ENCODE results near the gene MYBPHL. TPM values are rescaled to one million over a fixed set of nuclear protein-coding genes. Genes with fewer than 3 reads are reported as not detected.

MYBPHL gene
- total and polyA plus RNA-seq, 2 experiments from 2014 or later = 3.6 to 7.4 TPM

- TF ChIP-seq EZH2phosphoT487 (IDR thresholded peaks at IDR 0.05; ENCODE audit: low read depth, severe bottlenecking, unreplicated experiment) (no peak), EZH2 (IDR thresholded peaks at IDR 0.05; ENCODE audit: borderline replicate concordance) (no peak), CTCF (IDR thresholded peaks at IDR 0.05; ENCODE audit: poor library complexity) (no peak)
- 50% methylated on average over 5 of the region's 5 CpGs for WGBS (ENCODE audit: low lambda C conversion rate, missing lambda C conversion rate)
Observed at GRCh38 chr1:109243221-109243620, 63.6 kb downstream of the MYBPHL start.

GRCh38 chr1:109242387-109242786, 64.4 kb downstream of the MYBPHL start:
- TF ChIP-seq EZH2 (IDR thresholded peaks at IDR 0.05; ENCODE audit: borderline replicate concordance) = no peak
- no peak for TF ChIP-seq EZH2phosphoT487 (IDR thresholded peaks at IDR 0.05; ENCODE audit: low read depth, severe bottlenecking, unreplicated experiment)
- no peak for TF ChIP-seq CTCF (IDR thresholded peaks at IDR 0.05; ENCODE audit: poor library complexity)
- H3K4me2 ChIP-seq = no peak overlapping the region
- DNase-seq (ENCODE audit: low spot score) = no peak
- no peaks in the 10 kb centered on the region for H3K9me2 ChIP-seq (replicated peaks; ENCODE audit: insufficient read depth)
- no peaks in the 10 kb centered on the region for H4K20me1 ChIP-seq (ENCODE audit: insufficient read depth, poor library complexity, severe bottlenecking)
- no peak overlapping the region for H3K27ac ChIP-seq
- no peaks in the 10 kb centered on the region for H3K9me3 ChIP-seq (ENCODE audit: low read depth)
- no peaks in the 10 kb centered on the region for H3K27me3 ChIP-seq
- 86% methylated on average over 7 of the region's 7 CpGs for WGBS (ENCODE audit: low lambda C conversion rate, missing lambda C conversion rate)
- no peak overlapping the region for H2AFZ ChIP-seq
- H3K79me2 ChIP-seq = no peaks in the 10 kb centered on the region
- H3K36me3 ChIP-seq (replicated peaks; ENCODE audit: insufficient read depth, low read depth) = no peaks in the 10 kb centered on the region
- peaks cover 12% of the 10 kb centered on the region for H3K4me1 ChIP-seq (ENCODE audit: insufficient read depth)
- H3K4me3 ChIP-seq = no peak overlapping the region

More at GRCh38 chr1:109243221-109243620, 63.6 kb downstream of the MYBPHL start:
- DNase-seq (ENCODE audit: low spot score) = no peak
- Histone ChIP-seq H2AFZ (no peak overlapping the region), H3K9me3 (ENCODE audit: low read depth) (no peaks in the 10 kb centered on the region), H3K27ac (no peak overlapping the region), H3K27me3 (no peaks in the 10 kb centered on the region), H3K4me3 (no peak overlapping the region), H3K9me2 (replicated peaks; ENCODE audit: insufficient read depth) (no peaks in the 10 kb centered on the region), H3K79me2 (no peaks in the 10 kb centered on the region), H3K36me3 (replicated peaks; ENCODE audit: insufficient read depth, low read depth) (no peaks in the 10 kb centered on the region), H3K4me2 (no peak overlapping the region), H4K20me1 (ENCODE audit: insufficient read depth, poor library complexity, severe bottlenecking) (no peaks in the 10 kb centered on the region), H3K4me1 (ENCODE audit: insufficient read depth) (peaks cover 12% of the 10 kb centered on the region)

Other genes starting within 250 kb of the MYBPHL start
- gene TAF13, start 231.0 kb downstream of the MYBPHL start, total RNA-seq = 63.3 and 78.7 TPM in 2 replicates
- 15.7 and 22.1 TPM in 2 replicates for gene TAF13, start 231.0 kb downstream of the MYBPHL start, polyA plus RNA-seq
- 33.4 and 35.0 TPM in 2 replicates for gene TMEM167B, start 216.2 kb downstream of the MYBPHL start, total RNA-seq
- gene TMEM167B, start 216.2 kb downstream of the MYBPHL start, polyA plus RNA-seq = 18.3 and 25.0 TPM in 2 replicates
- gene ELAPOR1, start 192.9 kb downstream of the MYBPHL start, total RNA-seq = 2.5 and 3.0 TPM in 2 replicates
- gene ELAPOR1, start 192.9 kb downstream of the MYBPHL start, polyA plus RNA-seq = 1.6 and 1.8 TPM in 2 replicates
- 179 and 180 TPM in 2 replicates for gene SARS1, start 93.1 kb downstream of the MYBPHL start, total RNA-seq
- 125 and 158 TPM in 2 replicates for gene SARS1, start 93.1 kb downstream of the MYBPHL start, polyA plus RNA-seq
- 2.6 and 3.7 TPM in 2 replicates for gene CELSR2, start 57.5 kb downstream of the MYBPHL start, total RNA-seq
- gene CELSR2, start 57.5 kb downstream of the MYBPHL start, polyA plus RNA-seq = 3.2 and 3.3 TPM in 2 replicates
- gene PSRC1, start 23.9 kb downstream of the MYBPHL start, total RNA-seq = 10.1 and 14.3 TPM in 2 replicates
- 9.1 and 13.7 TPM in 2 replicates for gene PSRC1, start 23.9 kb downstream of the MYBPHL start, polyA plus RNA-seq
- 59.3 and 66.3 TPM in 2 replicates for gene SORT1, start 90.9 kb upstream of the MYBPHL start, total RNA-seq
- gene SORT1, start 90.9 kb upstream of the MYBPHL start, polyA plus RNA-seq = 34.4 and 43.7 TPM in 2 replicates
- 50.5 and 64.4 TPM in 2 replicates for gene PSMA5, start 119.4 kb upstream of the MYBPHL start, total RNA-seq
- gene PSMA5, start 119.4 kb upstream of the MYBPHL start, polyA plus RNA-seq = 83.1 and 90.1 TPM in 2 replicates
- gene SYPL2, start 159.5 kb upstream of the MYBPHL start, total RNA-seq = 2.0 and 2.1 TPM in 2 replicates
- gene SYPL2, start 159.5 kb upstream of the MYBPHL start, polyA plus RNA-seq = 3.0 TPM in 2 replicates
- 5.1 and 6.6 TPM in 2 replicates for gene ATXN7L2, start 176.9 kb upstream of the MYBPHL start, total RNA-seq
- gene ATXN7L2, start 176.9 kb upstream of the MYBPHL start, polyA plus RNA-seq = 5.3 and 9.3 TPM in 2 replicates
- gene CYB561D1, start 187.1 kb upstream of the MYBPHL start, total RNA-seq = 6.0 and 6.5 TPM in 2 replicates
- gene CYB561D1, start 187.1 kb upstream of the MYBPHL start, polyA plus RNA-seq = 4.8 and 5.2 TPM in 2 replicates
- 4.1 and 4.4 TPM in 2 replicates for gene AMIGO1, start 202.7 kb upstream of the MYBPHL start, total RNA-seq
- gene AMIGO1, start 202.7 kb upstream of the MYBPHL start, polyA plus RNA-seq = 2.0 and 2.6 TPM in 2 replicates
- gene GPR61, start 232.9 kb upstream of the MYBPHL start, total RNA-seq = 0.50 TPM in 1 of 2 replicates, not detected in the other
- 0.88 and 1.1 TPM in 2 replicates for gene GPR61, start 232.9 kb upstream of the MYBPHL start, polyA plus RNA-seq
- 10.9 and 11.5 TPM in 2 replicates for gene GNAI3, start 241.6 kb upstream of the MYBPHL start, total RNA-seq
- gene GNAI3, start 241.6 kb upstream of the MYBPHL start, polyA plus RNA-seq = 8.1 and 8.9 TPM in 2 replicates

All from hepatocyte (in vitro differentiated cells).